C4-2B (cell line): ENCODE results near the gene WASHC1.
"Not testable (repeated sequence)": the region's sequence is repeated elsewhere in the genome, so short reads cannot be mapped to it uniquely, and the experiment has no call there.

ENCODE experiments used
- H3K27ac ChIP-seq: fragments of 450-650 bp; 2 replicates; pipeline ENCODE4 v1.5.1; 2017

WASHC1 gene, protein sequence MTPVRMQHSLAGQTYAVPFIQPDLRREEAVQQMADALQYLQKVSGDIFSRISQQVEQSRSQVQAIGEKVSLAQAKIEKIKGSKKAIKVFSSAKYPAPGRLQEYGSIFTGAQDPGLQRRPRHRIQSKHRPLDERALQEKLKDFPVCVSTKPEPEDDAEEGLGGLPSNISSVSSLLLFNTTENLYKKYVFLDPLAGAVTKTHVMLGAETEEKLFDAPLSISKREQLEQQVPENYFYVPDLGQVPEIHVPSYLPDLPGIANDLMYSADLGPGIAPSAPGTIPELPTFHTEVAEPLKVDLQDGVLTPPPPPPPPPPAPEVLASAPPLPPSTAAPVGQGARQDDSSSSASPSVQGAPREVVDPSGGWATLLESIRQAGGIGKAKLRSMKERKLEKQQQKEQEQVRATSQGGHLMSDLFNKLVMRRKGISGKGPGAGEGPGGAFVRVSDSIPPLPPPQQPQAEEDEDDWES

DNA sequence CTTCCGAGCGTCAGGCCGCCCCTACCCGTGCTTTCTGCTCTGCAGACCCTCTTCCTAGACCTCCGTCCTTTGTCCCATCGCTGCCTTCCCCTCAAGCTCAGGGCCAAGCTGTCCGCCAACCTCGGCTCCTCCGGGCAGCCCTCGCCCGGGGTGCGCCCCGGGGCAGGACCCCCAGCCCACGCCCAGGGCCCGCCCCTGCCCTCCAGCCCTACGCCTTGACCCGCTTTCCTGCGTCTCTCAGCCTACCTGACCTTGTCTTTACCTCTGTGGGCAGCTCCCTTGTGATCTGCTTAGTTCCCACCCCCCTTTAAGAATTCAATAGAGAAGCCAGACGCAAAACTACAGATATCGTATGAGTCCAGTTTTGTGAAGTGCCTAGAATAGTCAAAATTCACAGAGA is at the start of gene WASHC1:
TSS of gene WASHC1 (minus strand) at position 101 of the 400 bp plus-strand sequence. CDS start 4,457 bp downstream, outside the sequence.
- H3K27ac ChIP-seq, result not testable (repeated sequence)

DNA sequence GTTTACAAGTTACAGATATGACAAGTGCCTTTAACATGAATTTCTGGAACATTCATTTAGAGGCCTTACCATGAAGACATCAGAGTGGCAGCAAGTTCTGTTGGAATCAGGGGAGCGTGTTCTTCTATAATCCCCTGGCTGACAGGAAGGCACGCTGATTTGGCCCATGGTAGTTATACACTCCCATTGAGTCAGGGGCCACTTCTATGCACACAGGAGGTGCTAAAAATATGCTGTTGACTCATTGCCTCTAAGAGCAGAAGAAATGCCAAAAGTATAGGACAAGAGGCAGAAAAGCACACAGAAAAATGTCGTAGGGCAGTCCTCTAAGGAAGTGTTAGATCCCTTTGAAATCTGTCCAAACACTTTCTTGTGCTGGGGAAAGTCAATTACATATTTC is 49.1 kb upstream of the WASHC1 start:
- not testable (repeated sequence) for H3K27ac ChIP-seq

DNA sequence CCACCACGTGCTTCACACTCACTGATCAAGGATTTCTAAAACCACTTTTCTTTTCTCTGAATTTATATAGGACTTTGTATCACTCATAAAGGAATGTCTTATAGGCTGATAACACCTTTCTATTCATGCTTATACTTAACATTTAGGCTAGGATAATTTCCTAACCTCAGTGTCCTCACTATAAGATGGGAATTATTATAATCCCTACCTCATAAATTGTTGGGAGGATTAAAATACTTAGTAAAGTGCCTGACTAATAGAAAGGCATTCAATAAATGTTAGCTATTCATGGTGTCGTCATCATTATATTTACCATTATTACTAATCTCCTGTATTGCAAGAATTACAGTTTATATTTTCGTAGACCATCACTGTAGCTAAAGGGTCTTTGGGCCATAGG is 47.1 kb upstream of the WASHC1 start:
- H3K27ac ChIP-seq, result not testable (repeated sequence)

DNA sequence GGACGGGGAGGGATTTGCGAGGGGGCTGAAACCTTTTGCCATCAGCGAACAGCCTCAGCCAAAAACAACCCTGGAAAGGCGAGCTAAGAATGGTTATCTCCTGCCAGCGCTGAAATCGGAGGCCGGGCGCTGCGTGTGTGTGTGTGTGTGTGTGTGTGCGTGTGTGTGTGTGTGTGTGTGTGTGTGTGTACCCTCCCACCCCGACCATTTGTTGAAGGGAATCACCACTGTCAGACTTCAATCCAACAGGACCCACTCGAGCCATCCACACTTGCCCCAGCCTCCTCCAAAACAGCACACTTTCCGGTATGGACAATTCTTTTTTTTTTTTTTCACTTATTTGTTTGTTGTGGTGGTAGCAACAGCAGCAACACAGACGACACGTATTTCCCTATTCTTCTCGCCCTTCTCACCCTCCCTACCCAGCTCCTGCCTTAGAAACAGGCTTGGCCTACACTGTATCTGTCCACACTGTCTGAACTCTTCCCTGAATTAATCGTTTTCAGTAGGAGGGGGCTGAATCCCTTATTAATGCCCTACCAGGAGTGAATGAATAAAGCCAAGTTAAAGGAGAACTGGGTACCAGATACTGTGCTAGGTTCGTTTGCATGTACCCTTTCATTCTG is 44.8 kb upstream of the WASHC1 start:
- H3K27ac ChIP-seq, result not testable (repeated sequence)

DNA sequence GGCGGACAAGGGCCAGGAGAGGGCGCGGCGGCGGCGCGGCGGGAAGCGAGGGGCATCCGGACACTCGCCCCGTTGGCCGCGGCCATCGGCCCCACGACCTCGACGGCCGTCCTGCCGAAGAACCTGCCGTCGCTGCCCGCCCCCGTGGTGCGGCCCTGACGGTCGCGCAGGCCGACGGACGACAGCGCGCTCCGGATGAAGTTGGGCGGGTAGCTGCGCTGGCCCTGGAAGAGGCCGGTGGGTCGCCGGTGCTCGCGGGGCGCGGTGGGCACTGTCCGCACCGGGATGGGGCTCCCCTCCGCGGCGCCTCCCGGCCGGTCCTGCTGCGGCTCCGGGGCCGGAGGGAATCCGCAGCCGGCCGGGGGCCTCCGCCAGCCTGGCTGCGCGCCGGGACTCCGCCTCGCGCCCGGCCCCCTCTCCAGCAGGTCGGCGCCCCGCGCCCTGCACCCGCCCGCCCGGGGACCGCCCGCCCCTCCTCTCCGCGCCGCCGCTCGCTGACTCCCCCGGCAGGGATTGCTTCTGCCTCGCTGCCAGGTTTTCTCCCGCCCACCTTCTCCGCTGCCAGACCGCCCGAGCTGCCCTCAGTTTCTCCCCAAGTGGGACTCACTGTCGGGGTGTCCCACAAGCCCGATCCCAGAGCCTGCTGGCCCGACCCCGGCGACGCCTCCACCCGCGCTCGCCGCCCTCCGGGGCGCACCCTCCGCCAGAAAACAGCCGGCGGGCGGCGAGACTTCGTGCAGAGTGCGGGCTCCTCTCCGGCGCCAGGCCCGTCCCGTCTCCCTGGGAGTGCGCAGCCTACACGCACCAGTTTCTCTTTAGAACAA is 44.0 kb upstream of the WASHC1 start:
- H3K27ac ChIP-seq, result not testable (repeated sequence)

DNA sequence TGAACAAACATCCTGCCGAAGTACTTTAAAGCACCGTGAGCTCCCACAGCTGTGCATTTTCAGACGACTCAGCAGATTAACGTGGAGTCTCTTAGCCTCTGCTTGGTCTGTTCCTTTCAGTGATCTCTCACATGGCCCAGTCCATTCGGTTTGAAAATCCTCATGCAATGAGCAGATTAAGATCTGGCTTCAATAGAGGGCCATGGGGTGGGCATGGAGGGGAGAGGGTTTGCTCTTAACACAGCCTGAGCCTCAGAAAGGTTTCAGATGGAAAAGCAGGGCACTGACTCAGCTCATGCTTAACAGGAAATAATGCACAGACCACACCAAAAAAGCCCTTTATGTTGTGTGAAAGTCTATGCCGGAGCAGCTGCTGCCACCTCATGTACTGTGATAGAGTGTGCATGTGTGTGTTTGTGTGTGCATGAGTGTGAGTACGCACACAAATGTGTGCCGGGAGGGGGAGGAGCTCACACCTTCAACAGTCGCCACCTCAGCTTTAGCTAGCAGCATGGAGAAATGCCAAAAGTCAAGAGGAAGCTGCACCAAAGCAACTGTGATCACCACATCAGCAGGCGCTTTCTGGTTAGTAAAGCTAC is 33.9 kb upstream of the WASHC1 start:
- not testable (repeated sequence) for H3K27ac ChIP-seq

DNA sequence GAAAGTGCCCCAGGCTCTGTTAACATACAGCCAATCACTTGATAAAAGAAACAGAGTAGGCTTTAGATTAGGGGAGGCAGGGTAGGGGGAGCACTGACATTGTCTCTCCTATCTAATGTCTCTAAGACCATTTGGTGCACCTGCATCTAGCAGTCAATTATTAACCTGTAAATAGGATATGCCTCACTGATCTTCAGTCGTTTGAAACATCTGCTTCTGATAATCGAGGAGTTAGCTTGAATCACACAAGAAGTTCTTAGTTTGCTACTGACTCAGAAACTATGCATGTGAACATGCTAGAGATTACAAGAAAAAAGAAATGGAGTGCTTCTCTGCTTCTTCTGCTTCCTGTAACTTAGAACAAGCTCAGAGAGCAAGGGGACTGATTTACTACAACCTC is 23.4 kb upstream of the WASHC1 start:
- H3K27ac ChIP-seq, result not testable (repeated sequence)

DNA sequence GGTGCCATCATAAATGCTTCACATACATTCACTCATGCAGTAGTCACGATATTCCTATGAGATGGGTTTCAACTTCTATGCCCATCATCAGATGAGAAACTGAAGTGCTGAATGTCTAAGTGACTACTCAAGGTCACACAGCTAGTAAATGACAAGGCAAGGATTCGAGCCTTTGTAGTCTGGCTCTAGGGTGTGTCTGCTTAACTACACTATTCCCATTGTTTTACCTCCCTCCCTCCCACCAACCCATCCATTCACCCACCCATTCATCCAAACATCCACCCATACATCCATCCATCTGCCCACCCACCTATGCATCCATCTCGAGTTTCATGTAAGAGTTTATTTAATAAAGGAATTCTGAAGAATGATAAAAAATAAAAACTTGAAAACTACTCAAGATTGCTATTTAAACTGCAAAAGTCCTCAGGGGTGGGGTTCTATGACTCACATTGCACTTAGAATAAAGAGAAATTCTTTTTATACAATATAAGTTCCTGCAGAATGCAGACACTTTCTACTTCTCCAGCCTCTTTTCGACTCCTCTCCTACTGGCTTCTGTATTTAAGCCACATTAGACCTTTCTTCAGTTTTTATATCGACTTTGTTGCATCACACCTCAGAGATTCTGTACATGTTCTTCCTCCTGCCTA is 19.1 kb upstream of the WASHC1 start:
- H3K27ac ChIP-seq, result not testable (repeated sequence)

DNA sequence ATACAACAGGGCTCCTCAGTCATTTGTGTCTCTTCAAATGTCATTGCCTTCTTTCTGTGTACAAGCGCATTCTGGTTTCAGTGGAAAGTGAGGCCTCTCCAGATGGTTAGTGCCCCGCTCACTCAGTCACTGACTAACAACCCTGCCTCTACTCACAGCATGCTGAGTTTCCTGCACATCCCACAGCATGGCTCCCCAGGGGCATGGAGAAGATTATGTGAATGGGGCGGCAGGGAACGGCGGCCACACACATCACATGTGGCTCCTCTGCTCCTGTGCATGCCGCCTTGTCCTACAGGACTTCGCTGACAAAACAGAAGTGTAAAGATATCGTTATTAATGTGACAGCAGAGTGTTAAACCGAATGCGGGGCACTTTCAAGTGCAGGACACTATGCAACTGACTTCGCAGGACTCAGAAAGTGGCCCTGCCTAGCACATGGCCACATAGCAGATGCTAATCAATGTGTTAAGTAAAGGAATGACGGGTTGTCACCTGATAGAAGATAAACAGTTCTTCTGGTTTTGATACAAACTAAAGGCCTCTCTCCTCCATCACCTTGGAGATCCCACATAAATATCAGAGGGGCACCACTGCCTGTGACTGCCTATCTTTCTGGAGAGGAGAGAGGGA is 17.5 kb upstream of the WASHC1 start:
- not testable (repeated sequence) for H3K27ac ChIP-seq

DNA sequence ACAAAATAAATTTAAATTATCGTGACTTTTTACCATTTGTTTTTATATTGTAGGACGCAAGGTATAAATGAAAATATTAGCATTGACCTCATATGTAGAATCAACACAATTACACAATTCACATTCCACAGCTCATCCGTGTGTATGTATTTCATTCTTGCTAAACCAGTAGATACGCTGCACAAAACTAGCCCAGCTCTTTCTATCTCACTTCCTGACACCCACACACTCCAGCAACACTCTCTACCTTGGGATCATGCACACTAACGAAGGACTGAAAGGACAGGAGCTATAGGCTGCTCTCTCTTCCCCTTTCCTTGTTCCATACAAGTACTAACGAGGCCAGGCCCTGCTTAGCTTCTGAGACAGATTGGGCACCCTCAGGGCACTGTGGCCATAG is 16.9 kb upstream of the WASHC1 start:
- H3K27ac ChIP-seq, result not testable (repeated sequence)

DNA sequence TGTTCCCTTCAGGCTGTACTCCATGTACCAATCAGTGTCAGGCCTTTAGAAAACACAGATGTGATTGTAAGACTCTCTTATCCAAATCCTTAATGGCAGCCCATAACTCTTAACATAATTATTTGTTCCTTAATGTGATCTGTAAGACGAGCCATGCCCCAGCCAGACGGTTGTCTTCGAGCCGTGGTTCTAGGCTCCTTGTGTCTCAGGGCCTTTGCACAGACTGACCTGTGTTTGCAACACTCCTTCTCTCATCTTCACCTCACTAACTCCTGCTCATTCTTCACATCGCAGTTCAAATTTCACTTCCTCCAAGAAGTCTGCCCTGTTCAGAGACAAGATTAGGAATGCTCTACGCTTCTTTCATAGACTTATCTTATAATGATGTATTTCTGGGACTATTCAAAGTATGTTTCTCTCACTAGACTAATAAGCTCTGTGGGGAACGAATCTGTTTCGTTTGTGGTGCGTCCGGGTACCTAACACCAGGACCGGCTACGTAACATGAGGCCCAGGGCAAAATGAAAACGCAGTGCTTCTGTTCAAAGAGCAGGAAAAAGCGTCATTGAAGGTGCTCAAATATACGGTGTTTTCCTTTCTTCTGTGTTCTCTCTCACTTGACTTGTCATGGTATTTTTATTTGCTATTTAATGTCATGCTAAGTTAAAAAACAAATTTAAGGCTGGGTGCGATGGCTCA is 16.1 kb upstream of the WASHC1 start:
- not testable (repeated sequence) for H3K27ac ChIP-seq

DNA sequence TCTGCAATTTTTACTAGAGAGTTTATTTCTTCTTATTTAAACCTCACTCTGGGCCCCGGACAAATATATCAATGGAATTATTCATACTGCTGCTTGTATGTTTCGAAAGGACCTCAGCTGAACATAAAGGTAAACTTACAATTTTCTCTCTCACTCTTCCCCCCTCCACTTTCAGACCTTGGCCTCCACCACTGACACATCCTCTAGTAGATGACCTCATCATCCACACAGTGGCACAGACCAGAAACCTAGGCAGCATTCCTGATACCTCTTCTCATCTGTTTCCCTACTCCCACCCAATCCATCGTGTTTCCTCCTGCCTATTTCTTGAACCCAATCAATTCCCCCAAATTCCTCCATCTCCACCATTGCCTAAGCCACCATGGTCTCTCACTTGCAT is 15.2 kb upstream of the WASHC1 start:
- not testable (repeated sequence) for H3K27ac ChIP-seq

DNA sequence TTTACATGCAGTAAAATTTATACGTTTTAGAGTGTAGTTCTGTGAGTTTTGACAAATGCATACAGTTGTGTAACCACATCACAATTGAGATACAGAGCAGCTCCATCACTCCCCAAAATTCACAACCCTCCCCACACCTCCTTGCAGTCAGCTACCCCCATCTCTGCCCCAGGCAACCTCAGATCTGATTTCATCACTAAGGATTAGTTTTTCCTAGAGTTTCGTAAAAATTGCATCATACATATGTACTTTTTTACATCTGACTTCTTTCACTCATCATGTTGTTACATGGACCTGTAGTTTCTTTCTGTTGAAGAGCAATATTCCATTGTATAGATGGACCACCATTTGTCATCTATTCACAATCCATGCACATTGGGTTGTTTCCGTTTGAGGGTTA is 14.4 kb upstream of the WASHC1 start:
- H3K27ac ChIP-seq, result not testable (repeated sequence)

DNA sequence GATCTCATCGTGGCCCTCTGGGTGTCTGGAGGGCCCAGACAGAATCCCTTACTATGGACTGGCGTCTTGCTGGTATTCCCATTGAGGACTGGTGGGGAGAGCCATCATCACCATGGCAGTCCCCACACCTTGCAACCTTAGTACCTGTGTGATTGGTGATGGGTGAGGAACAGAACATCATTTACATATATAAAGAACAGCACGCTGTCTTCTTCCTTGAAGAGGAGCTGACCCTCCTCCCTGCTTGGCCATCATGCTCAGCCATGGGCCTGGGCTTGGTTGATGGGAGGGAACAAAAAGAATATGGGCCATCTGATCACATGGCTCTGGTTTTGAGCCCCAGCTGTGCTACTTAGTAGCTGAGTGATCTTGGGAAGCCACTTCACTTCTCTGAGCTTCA is 13.9 kb upstream of the WASHC1 start:
- H3K27ac ChIP-seq, result not testable (repeated sequence)

DNA sequence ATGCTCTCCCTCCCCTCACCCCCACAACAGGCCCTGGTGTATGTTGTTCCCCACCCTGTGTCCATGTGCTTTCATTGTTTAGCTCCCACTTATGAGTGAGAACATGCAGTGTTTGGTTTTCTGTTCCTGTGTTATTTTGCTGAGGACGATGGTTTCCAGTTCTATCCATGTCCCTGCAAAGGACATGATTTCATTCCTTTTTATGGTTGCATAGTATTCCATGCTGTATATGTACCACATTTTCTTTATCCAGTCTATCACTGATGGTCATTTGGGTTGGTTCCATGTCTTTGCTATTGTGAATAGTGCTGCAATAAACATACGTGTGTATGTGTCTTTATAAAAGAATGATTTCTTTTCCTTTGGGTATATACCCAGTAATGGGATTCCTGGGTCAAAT is 12.6 kb upstream of the WASHC1 start:
- not testable (repeated sequence) for H3K27ac ChIP-seq

DNA sequence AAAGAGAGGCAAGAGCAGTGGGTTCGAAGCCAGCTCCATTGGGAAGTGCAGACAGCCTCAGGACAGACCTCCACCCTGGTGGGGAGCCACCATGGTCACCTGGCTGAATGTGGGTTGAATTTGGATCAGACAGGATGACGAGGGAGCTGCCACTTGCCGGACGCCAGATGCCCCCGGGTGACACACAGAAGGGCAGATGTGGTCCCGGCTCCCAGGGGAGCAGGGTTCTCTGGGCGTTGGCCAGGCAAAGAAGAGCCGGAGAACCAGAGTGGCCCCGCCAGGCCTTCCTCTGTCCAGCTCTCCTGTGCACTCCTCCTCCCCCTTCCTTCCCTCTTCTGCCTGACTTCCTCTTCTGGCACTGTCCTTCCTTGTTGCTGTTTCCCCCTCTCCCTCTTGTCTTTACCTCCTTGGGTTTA is 12.0 kb upstream of the WASHC1 start:
- not testable (repeated sequence) for H3K27ac ChIP-seq

DNA sequence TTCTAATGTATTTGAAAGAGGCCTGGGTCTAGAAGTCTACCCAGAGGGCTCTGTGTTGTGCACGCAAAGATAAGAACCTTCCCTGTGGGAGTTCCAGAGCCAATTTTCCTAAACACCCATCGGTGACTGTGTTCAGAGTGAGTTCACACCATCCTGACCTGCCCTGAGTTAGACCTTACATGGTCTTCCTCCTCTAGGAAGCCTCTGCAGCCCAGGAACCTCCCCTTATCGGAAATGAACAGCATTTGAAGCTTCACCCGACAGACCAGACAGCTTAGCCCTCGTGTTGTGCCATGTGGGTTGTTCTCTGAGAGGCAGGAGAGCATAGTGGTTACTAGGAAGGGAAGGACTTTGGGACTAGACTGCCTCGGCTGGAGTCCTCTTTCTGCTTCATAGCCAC is 3.1 kb upstream of the WASHC1 start:
- H3K27ac ChIP-seq, result not testable (repeated sequence)

DNA sequence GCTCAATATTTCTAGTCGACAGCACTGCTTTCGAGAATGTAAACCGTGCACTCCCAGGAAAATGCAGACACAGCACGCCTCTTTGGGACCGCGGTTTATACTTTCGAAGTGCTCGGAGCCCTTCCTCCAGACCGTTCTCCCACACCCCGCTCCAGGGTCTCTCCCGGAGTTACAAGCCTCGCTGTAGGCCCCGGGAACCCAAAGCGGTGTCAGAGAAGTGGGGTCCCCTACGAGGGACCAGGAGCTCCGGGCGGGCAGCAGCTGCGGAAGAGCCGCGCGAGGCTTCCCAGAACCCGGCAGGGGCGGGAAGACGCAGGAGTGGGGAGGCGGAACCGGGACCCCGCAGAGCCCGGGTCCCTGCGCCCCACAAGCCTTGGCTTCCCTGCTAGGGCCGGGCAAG is 481 bp downstream of the WASHC1 start:
- H3K27ac ChIP-seq, result not testable (repeated sequence)

DNA sequence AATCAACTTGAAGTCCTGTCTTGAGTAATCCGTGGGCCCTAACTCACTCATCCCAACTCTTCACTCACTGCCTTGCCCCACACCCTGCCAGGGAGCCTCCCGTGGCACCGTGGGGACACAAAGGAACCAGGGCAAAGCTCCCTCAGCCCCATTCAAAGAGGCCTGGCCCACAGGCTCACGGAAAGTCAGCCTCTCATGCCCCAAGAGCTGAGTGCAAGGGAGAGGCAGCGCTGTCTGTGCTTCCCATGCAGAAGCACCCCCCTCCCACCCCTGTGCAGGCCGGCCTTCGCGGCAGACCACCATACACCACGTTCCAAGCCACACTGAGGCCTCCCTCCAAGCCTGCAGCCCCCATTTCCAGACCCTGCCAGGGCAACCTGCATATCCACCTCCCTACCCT is 7.6 kb downstream of the WASHC1 start:
- H3K27ac ChIP-seq, result not testable (repeated sequence)

DNA sequence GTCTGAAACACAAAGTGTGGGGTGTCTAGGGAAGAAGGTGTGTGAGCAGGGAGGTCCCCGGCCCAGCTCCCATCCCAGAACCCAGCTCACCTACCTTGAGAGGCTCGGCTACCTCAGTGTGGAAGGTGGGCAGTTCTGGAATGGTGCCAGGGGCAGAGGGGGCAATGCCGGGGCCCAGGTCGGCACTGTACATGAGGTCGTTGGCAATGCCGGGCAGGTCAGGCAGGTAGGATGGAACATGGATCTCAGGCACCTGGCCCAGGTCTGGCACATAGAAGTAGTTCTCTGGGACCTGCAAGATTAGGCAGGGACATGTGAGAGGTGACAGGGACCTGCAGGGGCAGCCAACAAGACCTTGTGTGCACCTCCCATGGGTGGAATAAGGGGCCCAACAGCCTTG is 12.4 kb downstream of the WASHC1 start:
- not testable (repeated sequence) for H3K27ac ChIP-seq
